ENCODE measurements around the gene SMAD2.

DNA sequence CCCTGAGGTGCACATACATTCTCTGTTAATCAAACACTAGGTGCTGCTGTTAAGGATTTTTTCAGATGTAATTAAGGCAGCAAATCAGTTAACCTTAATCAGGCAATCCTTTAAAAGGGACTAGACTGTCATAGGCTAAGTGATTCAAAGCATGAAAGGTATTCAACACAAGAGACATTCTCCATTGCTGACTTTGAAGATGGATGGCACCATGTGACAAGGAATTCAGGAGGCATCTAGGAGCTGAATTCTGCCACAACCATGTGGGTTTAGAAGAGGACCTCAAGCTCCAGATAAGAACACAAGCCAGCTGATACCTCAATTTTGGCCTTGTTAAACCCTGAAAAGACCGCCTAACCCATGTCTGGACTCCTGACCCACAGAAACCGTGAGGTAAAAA is 84.0 kb downstream of the SMAD2 start:
- TF ChIP-seq EZH2phosphoT487 (IDR thresholded peaks at IDR 0.05; ENCODE audit: insufficient read depth, low read depth), result no peak
- no peak for TF ChIP-seq EZH2 (IDR thresholded peaks at IDR 0.05; ENCODE audit: insufficient read depth, poor library complexity, severe bottlenecking)

Measured in GM23248 (cell line).